GM12891 (cell line): ENCODE results near the gene PCSK5.

Source experiments
- DNase-seq: peaks from one replicate; pipeline ENCODE4 v3.0.0; 2011; ENCODE audit warnings: low spot score; ENCODE audit not compliant: insufficient read length
- FAIRE-seq: peaks from 2 replicates; lab custom pipeline; 2011; peaks lifted over from hg19 to GRCh38; lab: Jason Lieb, UNC
- PAX5 ChIP-seq: IDR thresholded peaks from 2 replicates; pipeline ENCODE4 v1.6.1; 2011; ENCODE audit warnings: low read length, moderate library complexity, mild to moderate bottlenecking; ENCODE audit not compliant: insufficient read depth, severe bottlenecking
- POLR2A ChIP-seq: IDR thresholded peaks from 2 replicates; pipeline ENCODE4 v1.6.1; 2011; ENCODE audit warnings: low read depth, low read length, control low read depth
- POLR2AphosphoS5 ChIP-seq: IDR thresholded peaks from 2 replicates; pipeline ENCODE4 v1.6.1; 2011; ENCODE audit warnings: low read depth, low read length, control low read depth
- POU2F2 ChIP-seq: IDR thresholded peaks from 2 replicates; pipeline ENCODE4 v1.6.1; 2011; ENCODE audit warnings: low read depth, mild to moderate bottlenecking, control low read depth, low read length, moderate library complexity
- SPI1 ChIP-seq: IDR thresholded peaks from 2 replicates; pipeline ENCODE4 v1.6.1; 2011; ENCODE audit warnings: low read depth, low read length, control low read depth
- TAF1 ChIP-seq: IDR thresholded peaks from 2 replicates; pipeline ENCODE4 v1.6.1; 2011; ENCODE audit warnings: low read depth, low read length, control low read depth

The PCSK5 gene

DNA sequence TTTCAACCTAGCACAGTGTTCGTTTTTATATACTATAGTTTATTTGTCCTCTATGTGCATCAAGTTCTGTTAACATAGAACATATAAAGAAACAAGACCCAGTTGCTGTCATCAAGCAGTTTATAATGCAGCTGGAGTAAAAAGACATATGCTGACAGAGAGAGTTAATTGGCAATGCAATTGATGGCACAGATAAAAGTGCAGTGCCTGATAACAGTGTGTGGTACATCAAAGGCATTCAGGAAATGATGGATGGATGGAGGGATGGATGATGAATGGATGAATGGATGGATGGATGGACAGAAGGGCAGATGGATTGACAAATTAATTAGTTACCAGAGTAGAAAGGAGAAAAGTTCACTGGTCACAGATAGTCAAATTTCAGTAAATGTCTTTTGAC, 264.9 kb downstream of the PCSK5 start:
- TF ChIP-seq SPI1 (no peak), POU2F2 (no peak), PAX5 (no peak), POLR2AphosphoS5 (no peak), POLR2A (no peak), TAF1 (no peak)
- FAIRE-seq (no peak), DNase-seq (no peak)

DNA sequence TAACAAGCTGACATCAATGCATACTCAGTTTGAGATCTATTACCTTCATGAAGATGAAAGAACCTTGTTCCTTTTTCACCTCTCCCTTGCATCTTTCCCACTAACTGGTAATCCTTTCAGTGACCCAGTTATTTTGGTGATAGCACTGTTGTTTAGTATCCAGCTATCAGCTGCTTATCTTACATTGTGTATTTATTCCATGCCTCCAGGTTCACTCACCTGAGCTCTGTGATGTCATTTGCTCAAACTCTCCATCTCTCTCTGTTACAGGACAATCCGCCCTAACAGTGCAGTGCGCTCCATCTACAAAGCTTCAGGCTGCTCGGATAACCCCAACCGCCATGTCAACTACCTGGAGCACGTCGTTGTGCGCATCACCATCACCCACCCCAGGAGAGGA, 268.2 kb downstream of the PCSK5 start:
- TF ChIP-seq POLR2AphosphoS5 (no peak), POLR2A (no peak)
- DNase-seq (no peak), FAIRE-seq (no peak)

DNA sequence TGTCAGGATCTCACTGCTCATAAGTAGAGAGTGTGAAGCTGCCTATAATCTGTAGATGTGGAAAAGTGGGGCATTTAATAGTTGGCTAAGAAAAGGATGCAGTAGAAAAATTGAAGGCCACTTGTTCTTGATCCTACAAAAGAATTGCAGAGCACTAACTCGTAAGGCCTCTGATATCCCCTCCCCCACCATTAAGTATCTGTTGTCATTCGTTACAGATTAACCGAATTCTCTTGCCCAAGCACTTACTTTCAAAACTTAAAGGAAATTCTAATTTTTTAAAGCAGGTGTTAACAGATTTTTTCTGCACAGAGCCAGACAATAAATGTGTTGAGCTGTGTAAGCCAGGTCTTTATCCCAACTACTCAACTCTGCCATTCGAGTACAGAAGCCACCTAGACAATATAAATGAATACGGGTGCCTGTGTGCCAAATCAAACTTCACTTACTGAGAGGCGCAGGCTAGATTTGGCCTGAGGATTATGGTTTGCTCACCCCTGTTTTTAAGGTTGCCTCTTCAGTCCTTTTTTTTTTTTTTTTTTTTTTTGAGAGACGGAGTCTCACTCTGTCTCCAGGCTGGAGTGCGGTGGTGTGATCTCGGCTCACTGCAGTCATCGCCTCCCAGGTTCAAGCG, 268.9 kb downstream of the PCSK5 start:
- TF ChIP-seq POLR2AphosphoS5 (no peak), POU2F2 (no peak), SPI1 (no peak), POLR2A (no peak), PAX5 (no peak), TAF1 (no peak)
- no peak for FAIRE-seq
- DNase-seq: no peak

DNA sequence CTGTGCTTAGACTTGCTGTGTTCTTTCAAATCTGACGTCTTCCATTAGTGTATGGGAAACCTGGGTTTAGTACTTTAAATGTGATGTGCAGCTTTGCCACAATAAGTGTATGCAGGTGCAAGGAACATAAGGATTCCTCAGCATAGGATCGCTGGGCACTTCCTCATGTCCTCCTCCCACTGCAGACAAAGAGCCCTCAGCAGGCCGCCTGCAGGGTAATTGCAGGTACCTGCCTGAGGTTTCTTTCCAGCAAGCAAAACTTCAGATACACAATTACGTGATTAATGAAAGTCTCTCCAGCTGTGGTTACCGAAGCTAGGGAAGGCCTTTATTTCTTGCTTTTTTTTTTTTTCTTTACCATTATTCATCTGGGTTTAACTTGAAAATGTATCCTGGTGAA, 270.6 kb downstream of the PCSK5 start:
- no peak for FAIRE-seq

DNA sequence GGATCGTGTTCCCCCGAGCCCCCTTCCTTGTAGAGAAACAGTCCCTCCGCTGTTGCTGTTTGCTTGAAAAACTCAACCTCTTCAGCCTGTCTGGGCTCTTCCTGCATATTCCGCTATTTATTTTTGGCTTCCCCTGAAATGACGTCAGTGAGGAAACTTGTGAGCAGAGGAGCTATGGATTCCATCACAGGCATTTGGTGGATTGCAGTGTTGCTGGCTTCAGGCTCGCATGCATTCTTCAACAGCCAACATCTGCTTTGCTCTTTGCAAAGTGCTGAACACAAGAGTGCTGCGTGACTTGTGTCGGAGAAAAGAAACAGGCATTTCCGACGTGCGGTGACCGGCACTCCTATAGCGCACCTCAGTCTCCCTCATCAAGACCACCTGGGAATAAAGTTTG, 271.1 kb downstream of the PCSK5 start:
- TF ChIP-seq POLR2AphosphoS5 (no peak), PAX5 (no peak), POU2F2 (no peak), SPI1 (no peak), POLR2A (no peak), TAF1 (no peak)
- no peak for DNase-seq
- no peak for FAIRE-seq

More for the DNA sequence above, 270.6 kb downstream of the PCSK5 start:
- TF ChIP-seq POLR2A (no peak), PAX5 (no peak), POU2F2 (no peak)
- DNase-seq: no peak

DNA sequence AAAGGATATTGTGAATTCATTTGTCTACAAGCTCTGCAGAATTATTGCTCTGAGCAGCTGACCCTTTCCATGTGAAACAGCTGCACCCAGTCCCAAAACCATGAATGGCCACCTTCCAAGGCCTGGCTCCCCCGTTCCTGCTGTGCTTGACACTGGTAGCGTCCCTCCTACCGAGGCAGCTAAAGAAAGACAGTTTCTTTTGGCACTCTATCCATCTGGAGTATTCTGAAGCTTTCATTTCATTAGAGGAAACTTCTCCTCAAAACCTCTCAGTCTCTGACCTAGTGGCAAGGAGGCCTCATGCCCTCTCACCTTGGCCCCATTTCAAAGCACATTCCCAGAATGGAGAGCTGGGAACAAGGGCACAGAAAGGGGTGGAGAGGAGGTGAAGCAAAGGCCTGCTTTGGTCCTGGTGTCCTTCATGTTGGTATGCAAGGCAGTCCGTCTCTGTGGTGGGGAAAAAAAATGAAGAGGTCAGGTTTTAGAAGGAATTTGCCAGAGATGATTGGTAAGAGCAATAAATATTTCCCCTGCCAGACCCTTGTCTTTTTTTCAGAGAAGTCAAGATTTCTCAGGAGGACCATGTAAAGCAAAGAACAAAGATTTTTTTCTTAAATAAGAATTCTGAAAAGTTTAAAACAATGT, 271.7 kb downstream of the PCSK5 start:
- TF ChIP-seq SPI1: no peak
- TF ChIP-seq POLR2AphosphoS5: no peak
- no peak for TF ChIP-seq POU2F2
- no peak for TF ChIP-seq PAX5
- TF ChIP-seq TAF1: no peak
- TF ChIP-seq POLR2A: no peak
- DNase-seq: no peak
- FAIRE-seq: no peak

DNA sequence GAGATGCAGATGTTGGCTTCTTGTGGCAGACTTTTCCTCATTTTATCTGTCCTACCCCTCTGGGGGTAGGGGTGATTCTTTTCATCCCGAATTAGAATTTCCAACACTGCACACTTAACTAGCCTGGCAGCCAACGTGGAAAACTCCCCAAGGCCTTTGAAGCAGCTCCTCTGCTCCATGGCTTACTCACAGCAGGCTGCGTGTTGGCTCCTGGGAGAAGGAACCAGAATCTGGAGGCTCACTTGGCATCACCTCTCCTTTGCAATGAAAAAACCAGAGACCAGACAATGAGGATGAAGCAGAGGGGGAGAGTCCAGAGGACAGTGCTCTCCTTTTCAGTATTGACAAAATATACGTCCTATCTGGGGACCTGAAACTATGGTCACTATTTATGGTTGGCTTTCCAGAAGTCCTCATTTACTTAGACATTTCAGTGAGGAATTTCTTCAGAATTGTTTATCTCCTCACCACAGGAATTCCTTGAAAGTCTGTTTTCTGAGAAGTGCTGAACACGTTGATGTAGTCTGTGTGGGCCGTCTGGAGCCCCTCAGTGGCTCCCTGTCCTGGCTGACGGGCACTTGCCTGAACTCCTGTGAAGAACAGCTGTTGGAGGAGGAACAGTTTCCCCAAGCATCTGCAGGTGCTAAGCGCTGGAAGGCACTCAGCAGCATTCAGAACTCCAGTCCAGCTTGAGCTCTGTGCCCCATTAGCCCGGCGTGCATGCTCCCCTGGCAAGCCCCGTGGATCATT, 272.5 kb downstream of the PCSK5 start:
- FAIRE-seq (no peak), DNase-seq (no peak)
- TF ChIP-seq POLR2AphosphoS5: no peak
- no peak for TF ChIP-seq SPI1
- TF ChIP-seq POLR2A: no peak

DNA sequence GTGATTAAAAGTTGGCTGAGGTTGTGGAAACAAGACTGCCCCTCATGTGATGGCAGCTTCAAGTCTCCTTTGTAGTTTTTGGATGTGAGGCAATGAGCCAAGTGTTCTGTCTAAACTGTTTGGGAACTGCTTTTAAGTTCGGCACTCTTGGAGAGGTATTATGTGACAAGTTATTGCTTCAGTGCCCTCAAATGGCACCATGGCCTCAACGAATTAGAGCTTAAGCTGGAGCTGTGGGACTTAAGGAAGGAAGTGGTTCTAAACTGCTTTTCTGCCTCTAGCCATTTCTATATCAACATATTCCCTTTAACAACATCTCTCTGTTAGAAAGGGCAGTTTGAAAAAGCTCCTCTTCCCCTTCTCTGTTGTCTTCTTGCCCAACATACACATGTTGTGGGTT, 276.1 kb downstream of the PCSK5 start:
- no peak for TF ChIP-seq PAX5
- no peak for TF ChIP-seq POLR2A
- TF ChIP-seq SPI1: no peak
- TF ChIP-seq TAF1: no peak
- TF ChIP-seq POU2F2: no peak
- TF ChIP-seq POLR2AphosphoS5: no peak
- no peak for DNase-seq
- FAIRE-seq: no peak

DNA sequence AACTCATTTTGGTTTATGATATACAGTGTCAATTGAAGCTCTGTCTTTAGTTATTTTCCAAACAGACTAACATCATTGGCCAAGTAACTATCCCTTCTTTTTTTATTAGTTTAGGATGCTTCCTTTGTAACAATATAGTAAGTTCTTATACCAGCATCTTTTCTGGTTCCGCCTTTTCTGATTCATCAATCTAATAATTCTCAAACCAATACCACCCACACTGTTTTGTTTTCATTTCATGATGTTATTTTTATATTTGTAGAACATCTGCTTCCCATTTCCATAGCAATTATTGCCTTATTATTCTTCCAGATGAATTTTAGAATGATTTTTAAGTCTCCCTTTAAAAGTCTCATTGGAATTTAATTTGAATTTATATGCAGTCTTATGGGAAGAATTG, 285.7 kb downstream of the PCSK5 start:
- no peak for FAIRE-seq
- no peak for TF ChIP-seq POLR2A
- no peak for TF ChIP-seq POLR2AphosphoS5
- no peak for TF ChIP-seq SPI1
- TF ChIP-seq PAX5: no peak
- no peak for TF ChIP-seq TAF1
- TF ChIP-seq POU2F2: no peak
- no peak for DNase-seq

DNA sequence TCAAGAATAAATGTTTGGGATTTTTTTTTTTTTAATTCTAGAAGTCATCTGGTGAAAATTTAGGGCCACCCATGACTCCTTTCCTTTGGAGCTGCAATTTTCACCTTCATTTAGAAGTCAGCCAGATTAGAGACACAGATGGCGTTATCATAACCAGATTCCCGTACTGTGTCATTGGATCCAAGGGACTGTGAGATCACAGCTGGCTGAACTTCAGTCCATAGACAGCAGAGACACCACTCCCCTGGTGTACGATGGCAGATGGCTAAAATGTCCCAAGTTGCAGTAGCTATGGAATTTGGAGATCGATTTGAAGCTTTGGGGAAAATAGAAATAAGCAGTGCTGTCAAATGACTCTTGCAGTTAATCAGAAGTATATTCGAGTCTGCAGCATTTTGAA, 287.5 kb downstream of the PCSK5 start:
- no peak for TF ChIP-seq POLR2AphosphoS5
- no peak for TF ChIP-seq POU2F2
- no peak for TF ChIP-seq TAF1
- TF ChIP-seq SPI1: no peak
- no peak for TF ChIP-seq POLR2A
- no peak for TF ChIP-seq PAX5
- FAIRE-seq: no peak
- DNase-seq: no peak
